WTC11 (cell line): Measurements from ENCODE around the gene ANKIB1. TPM values are rescaled to one million over a fixed set of nuclear protein-coding genes. Genes with fewer than 3 reads are reported as not detected.

Source experiments
- ATAC-seq: fragments of 200-7000 bp; cut with Tn5 transposase; 2 replicates; pipeline ENCODE4 v1.10.0; 2021; ENCODE audit warnings: mild to moderate bottlenecking, moderate library complexity
- CTCF ChIA-PET: fragments of 300-600 bp; sonication (Branson Sonifier 250); formaldehyde crosslinking; loops from one replicate; lab custom pipeline; 2021; ENCODE audit warnings: antibody characterized with exemption; lab: Charles Lee
- POLR2A ChIA-PET: fragments of 350-600 bp; sonication (Branson Sonifier 250); formaldehyde crosslinking; loops from one replicate; lab custom pipeline; 2021; ENCODE audit warnings: antibody characterized with exemption; lab: Charles Lee
- DNase-seq: peaks from one replicate; pipeline ENCODE4 v3.0.0; 2021; ENCODE audit warnings: low spot score
- H3K27ac Mint-ChIP-seq: 2 replicates; pipeline ENCODE4 v1.8.0; 2021; ENCODE audit warnings: mixed read lengths
- H3K27me3 Mint-ChIP-seq: 2 replicates; pipeline ENCODE4 v1.8.0; 2021; ENCODE audit warnings: low read depth, mild to moderate bottlenecking, moderate library complexity, mixed read lengths
- H3K36me3 Mint-ChIP-seq: 2 replicates; pipeline ENCODE4 v1.8.0; 2021; ENCODE audit warnings: mixed read lengths
- H3K4me1 Mint-ChIP-seq: 2 replicates; pipeline ENCODE4 v1.8.0; 2022; ENCODE audit warnings: mixed read lengths
- H3K4me3 Mint-ChIP-seq: 2 replicates; pipeline ENCODE4 v1.8.0; 2021; ENCODE audit warnings: mild to moderate bottlenecking, moderate library complexity, mixed read lengths
- H3K9me3 Mint-ChIP-seq: 2 replicates; pipeline ENCODE4 v1.8.0; 2021; ENCODE audit warnings: mixed read lengths
- CREB1 ChIP-seq: sonication (generic); formaldehyde crosslinking; IDR thresholded peaks from 2 replicates; pipeline ENCODE4 v1.8.0; 2023; ENCODE audit warnings: mild to moderate bottlenecking, missing genetic modification reagents
- E2F1 ChIP-seq: sonication (generic); formaldehyde crosslinking; IDR thresholded peaks from 2 replicates; pipeline ENCODE4 v1.8.0; 2022; ENCODE audit warnings: mild to moderate bottlenecking, missing genetic modification reagents
- ELF4 ChIP-seq: sonication (generic); formaldehyde crosslinking; IDR thresholded peaks from 2 replicates; pipeline ENCODE4 v1.8.1; 2022; ENCODE audit warnings: low read depth, mild to moderate bottlenecking, moderate library complexity, missing genetic modification reagents
- FOXP4 ChIP-seq: sonication (generic); formaldehyde crosslinking; IDR thresholded peaks from 2 replicates; pipeline ENCODE4 v1.8.0; 2022; ENCODE audit warnings: mild to moderate bottlenecking, missing genetic modification reagents
- NR1H2 ChIP-seq: sonication (generic); formaldehyde crosslinking; IDR thresholded peaks from 2 replicates; pipeline ENCODE4 v1.9.0; 2021; ENCODE audit warnings: mild to moderate bottlenecking, moderate library complexity, missing genetic modification reagents
- NR3C1 ChIP-seq: sonication (generic); formaldehyde crosslinking; conservative IDR thresholded peaks from 2 replicates; pipeline ENCODE4 v1.8.1; 2023; ENCODE audit warnings: low read depth, mild to moderate bottlenecking, missing genetic modification reagents
- PREB ChIP-seq: sonication (generic); formaldehyde crosslinking; IDR thresholded peaks from 2 replicates; pipeline ENCODE4 v1.8.1; 2022; ENCODE audit warnings: mild to moderate bottlenecking, missing genetic modification reagents, moderate library complexity, borderline replicate concordance
- RELA ChIP-seq: sonication (generic); formaldehyde crosslinking; IDR thresholded peaks from 2 replicates; pipeline ENCODE4 v1.8.1; 2022; ENCODE audit warnings: missing genetic modification reagents, mild to moderate bottlenecking, borderline replicate concordance
- TEAD4 ChIP-seq: sonication (generic); formaldehyde crosslinking; IDR thresholded peaks from 2 replicates; pipeline ENCODE4 v1.8.0; 2022; ENCODE audit warnings: mild to moderate bottlenecking, missing genetic modification reagents
- ZBTB43 ChIP-seq: sonication (generic); formaldehyde crosslinking; IDR thresholded peaks from 2 replicates; pipeline ENCODE4 v1.8.1; 2023; ENCODE audit warnings: mild to moderate bottlenecking, missing genetic modification reagents
- ZNF396 ChIP-seq: fragments of 250-450 bp; sonication (Bioruptor Pico); IDR thresholded peaks from 2 replicates; pipeline ENCODE4 v1.8.0; 2021; ENCODE audit warnings: mild to moderate bottlenecking, moderate library complexity, borderline replicate concordance
- ZNF423 ChIP-seq: fragments of 250-450 bp; sonication (Bioruptor Pico); IDR thresholded peaks from 2 replicates; pipeline ENCODE4 v2.1.2; 2022; ENCODE audit warnings: mild to moderate bottlenecking, moderate library complexity
- ZNF512 ChIP-seq: sonication (generic); formaldehyde crosslinking; IDR thresholded peaks from 2 replicates; pipeline ENCODE4 v1.8.1; 2022; ENCODE audit warnings: missing genetic modification reagents, borderline replicate concordance
- ZNF671 ChIP-seq: fragments of 250-450 bp; sonication (Bioruptor Pico); IDR thresholded peaks from 2 replicates; pipeline ENCODE4 v1.8.0; 2021; ENCODE audit warnings: mild to moderate bottlenecking
- ZSCAN18 ChIP-seq: fragments of 250-450 bp; sonication (Bioruptor Pico); IDR thresholded peaks from 2 replicates; pipeline ENCODE4 v2.1.2; 2022; ENCODE audit warnings: mild to moderate bottlenecking, moderate library complexity
- total RNA-seq: library from RNA; stranded (reverse); gene quantifications from 3 replicates; pipeline ENCODE4 v1.2.3, GENCODE V29; 2021
- TF ChIP-seq, protein P1 (sequence below): sonication (generic); formaldehyde crosslinking; IDR thresholded peaks from 2 replicates; pipeline ENCODE4 v1.8.0; 2022; ENCODE audit warnings: missing genetic modification reagents
- TF ChIP-seq, protein P2 (sequence below): fragments of 250-450 bp; sonication (Bioruptor Pico); IDR thresholded peaks from 2 replicates; pipeline ENCODE4 v1.9.0; 2021; ENCODE audit warnings: moderate library complexity, mild to moderate bottlenecking, inconsistent platforms, borderline replicate concordance
- TF ChIP-seq, protein P3 (sequence below): sonication (generic); formaldehyde crosslinking; IDR thresholded peaks from 2 replicates; pipeline ENCODE4 v1.8.0; 2023; ENCODE audit warnings: missing genetic modification reagents
- TF ChIP-seq, protein P4 (sequence below): fragments of 200-600 bp; IDR thresholded peaks from 2 replicates; pipeline ENCODE4 v1.8.0; 2022; ENCODE audit warnings: antibody characterized with exemption

The ANKIB1 gene
- total RNA-seq, 1 experiment from 2014 or later, result 38.5 TPM

GRCh38 chr7:92293896-92294590 lies 48.3 kb downstream of the ANKIB1 start (continued):
- TF ChIP-seq FOXP4 (CRISPR knock-in tag), result no peak
- no peak for TF ChIP-seq NR1H2 (CRISPR knock-in tag)
- TF ChIP-seq ZNF423, result no peak
- no peak for TF ChIP-seq PREB (CRISPR knock-in tag)
- TF ChIP-seq, all 79 proteins: peak for 0

GRCh38 chr7:92295391-92295790 lies 49.6 kb downstream of the ANKIB1 start:
- CTCF ChIA-PET, result no interaction called here
- TF ChIP-seq RELA (CRISPR knock-in tag) (no peak), ZBTB43 (no peak), ZNF671 (CRISPR knock-in tag) (no peak), ZNF512 (CRISPR knock-in tag) (no peak), CREB1 (CRISPR knock-in tag) (no peak), ZNF396 (CRISPR knock-in tag) (no peak), ZSCAN18 (CRISPR knock-in tag) (no peak), E2F1 (CRISPR knock-in tag) (no peak), NR3C1 (CRISPR knock-in tag) (no peak), TEAD4 (CRISPR knock-in tag) (no peak), ELF4 (CRISPR knock-in tag) (no peak)
- TF ChIP-seq, protein P1, sequence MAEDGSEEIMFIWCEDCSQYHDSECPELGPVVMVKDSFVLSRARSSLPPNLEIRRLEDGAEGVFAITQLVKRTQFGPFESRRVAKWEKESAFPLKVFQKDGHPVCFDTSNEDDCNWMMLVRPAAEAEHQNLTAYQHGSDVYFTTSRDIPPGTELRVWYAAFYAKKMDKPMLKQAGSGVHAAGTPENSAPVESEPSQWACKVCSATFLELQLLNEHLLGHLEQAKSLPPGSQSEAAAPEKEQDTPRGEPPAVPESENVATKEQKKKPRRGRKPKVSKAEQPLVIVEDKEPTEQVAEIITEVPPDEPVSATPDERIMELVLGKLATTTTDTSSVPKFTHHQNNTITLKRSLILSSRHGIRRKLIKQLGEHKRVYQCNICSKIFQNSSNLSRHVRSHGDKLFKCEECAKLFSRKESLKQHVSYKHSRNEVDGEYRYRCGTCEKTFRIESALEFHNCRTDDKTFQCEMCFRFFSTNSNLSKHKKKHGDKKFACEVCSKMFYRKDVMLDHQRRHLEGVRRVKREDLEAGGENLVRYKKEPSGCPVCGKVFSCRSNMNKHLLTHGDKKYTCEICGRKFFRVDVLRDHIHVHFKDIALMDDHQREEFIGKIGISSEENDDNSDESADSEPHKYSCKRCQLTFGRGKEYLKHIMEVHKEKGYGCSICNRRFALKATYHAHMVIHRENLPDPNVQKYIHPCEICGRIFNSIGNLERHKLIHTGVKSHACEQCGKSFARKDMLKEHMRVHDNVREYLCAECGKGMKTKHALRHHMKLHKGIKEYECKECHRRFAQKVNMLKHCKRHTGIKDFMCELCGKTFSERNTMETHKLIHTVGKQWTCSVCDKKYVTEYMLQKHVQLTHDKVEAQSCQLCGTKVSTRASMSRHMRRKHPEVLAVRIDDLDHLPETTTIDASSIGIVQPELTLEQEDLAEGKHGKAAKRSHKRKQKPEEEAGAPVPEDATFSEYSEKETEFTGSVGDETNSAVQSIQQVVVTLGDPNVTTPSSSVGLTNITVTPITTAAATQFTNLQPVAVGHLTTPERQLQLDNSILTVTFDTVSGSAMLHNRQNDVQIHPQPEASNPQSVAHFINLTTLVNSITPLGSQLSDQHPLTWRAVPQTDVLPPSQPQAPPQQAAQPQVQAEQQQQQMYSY (CRISPR knock-in tag), result no peak
- TF ChIP-seq, protein P2, sequence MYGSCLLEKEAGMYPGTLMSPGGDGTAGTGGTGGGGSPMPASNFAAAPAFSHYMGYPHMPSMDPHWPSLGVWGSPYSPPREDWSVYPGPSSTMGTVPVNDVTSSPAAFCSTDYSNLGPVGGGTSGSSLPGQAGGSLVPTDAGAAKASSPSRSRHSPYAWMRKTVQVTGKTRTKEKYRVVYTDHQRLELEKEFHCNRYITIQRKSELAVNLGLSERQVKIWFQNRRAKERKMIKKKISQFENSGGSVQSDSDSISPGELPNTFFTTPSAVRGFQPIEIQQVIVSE (CRISPR knock-in tag), result no peak
- TF ChIP-seq, protein P3, sequence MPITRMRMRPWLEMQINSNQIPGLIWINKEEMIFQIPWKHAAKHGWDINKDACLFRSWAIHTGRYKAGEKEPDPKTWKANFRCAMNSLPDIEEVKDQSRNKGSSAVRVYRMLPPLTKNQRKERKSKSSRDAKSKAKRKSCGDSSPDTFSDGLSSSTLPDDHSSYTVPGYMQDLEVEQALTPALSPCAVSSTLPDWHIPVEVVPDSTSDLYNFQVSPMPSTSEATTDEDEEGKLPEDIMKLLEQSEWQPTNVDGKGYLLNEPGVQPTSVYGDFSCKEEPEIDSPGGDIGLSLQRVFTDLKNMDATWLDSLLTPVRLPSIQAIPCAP (CRISPR knock-in tag), result no peak
- TF ChIP-seq, protein P4, sequence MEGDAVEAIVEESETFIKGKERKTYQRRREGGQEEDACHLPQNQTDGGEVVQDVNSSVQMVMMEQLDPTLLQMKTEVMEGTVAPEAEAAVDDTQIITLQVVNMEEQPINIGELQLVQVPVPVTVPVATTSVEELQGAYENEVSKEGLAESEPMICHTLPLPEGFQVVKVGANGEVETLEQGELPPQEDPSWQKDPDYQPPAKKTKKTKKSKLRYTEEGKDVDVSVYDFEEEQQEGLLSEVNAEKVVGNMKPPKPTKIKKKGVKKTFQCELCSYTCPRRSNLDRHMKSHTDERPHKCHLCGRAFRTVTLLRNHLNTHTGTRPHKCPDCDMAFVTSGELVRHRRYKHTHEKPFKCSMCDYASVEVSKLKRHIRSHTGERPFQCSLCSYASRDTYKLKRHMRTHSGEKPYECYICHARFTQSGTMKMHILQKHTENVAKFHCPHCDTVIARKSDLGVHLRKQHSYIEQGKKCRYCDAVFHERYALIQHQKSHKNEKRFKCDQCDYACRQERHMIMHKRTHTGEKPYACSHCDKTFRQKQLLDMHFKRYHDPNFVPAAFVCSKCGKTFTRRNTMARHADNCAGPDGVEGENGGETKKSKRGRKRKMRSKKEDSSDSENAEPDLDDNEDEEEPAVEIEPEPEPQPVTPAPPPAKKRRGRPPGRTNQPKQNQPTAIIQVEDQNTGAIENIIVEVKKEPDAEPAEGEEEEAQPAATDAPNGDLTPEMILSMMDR, result no peak

More at GRCh38 chr7:92295391-92295790, 49.6 kb downstream of the ANKIB1 start:
- H3K27ac Mint-ChIP-seq, result no peak overlapping the region
- POLR2A ChIA-PET, result no interaction called here
- H3K9me3 Mint-ChIP-seq, result no peaks in the 10 kb centered on the region
- no peak for DNase-seq
- peaks cover 31% of the 10 kb centered on the region for H3K4me1 Mint-ChIP-seq
- no peaks in the 10 kb centered on the region for H3K27me3 Mint-ChIP-seq
- H3K4me3 Mint-ChIP-seq, result no peak overlapping the region
- no peak for ATAC-seq
- H3K36me3 Mint-ChIP-seq, result peaks cover 8% of the 10 kb centered on the region; the same call in 1 of the 2 replicates
